SK-N-MC (cell line): ENCODE measurements around the gene ACP3.
"Not testable (repeated sequence)": the region's sequence is repeated elsewhere in the genome, so short reads cannot be mapped to it uniquely, and the experiment has no call there.

Source experiments
- EZH2 ChIP-seq: fragments of 200-600 bp; sonication (generic); IDR thresholded peaks from one replicate; pipeline ENCODE4 v1.6.1; 2017; ENCODE audit warnings: antibody characterized with exemption
- FOXP2 ChIP-seq: optimal IDR thresholded peaks from 2 replicates; pipeline ENCODE3; 2011; ENCODE audit warnings: mild to moderate bottlenecking, moderate library complexity; ENCODE audit not compliant: insufficient read depth; ENCODE audit errors: extremely low read length, control extremely low read depth
- POLR2AphosphoS5 ChIP-seq: IDR thresholded peaks from 2 replicates; pipeline ENCODE4 v1.6.1; 2012; ENCODE audit warnings: mild to moderate bottlenecking, low read depth, low read length, borderline replicate concordance

DNA sequence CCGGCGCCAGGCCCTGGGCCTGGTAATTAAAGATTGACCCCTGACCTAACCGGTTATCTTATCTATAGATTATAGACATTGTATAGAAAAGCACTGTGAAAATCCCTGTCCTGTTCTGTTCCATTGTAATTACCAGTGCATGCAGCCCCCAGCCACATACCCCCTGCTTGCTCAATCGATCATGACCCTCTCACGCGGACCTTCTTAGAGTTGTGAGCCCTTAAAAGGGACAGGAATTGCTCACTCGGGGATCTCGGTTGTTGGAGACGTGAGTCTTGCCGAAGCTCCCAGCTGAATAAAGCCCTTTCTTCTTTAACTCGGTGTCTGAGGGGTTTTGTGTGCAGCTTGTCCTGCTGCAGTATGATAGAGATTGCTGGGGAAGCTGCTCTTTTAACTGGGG is 7.2 kb upstream of the ACP3 start:
- not testable (repeated sequence) for TF ChIP-seq EZH2, POLR2AphosphoS5, FOXP2
